GM23248 (cell line): Measurements from ENCODE around the gene RAPGEFL1. TPM values are rescaled to one million over a fixed set of nuclear protein-coding genes. Genes with fewer than 3 reads are reported as not detected.

Experiments used
- DNase-seq: peaks from one replicate; pipeline ENCODE4 v3.0.0-alpha.2; 2015
- H2AFZ ChIP-seq: fragments of 200-600 bp; sonication (generic); 2 replicates; pipeline ENCODE4 v1.6.1; 2016; ENCODE audit warnings: antibody characterized with exemption
- H3F3A ChIP-seq: fragments of 200-600 bp; sonication (generic); 2 replicates; pipeline ENCODE4 v1.6.1; 2016; ENCODE audit warnings: mild to moderate bottlenecking, antibody characterized with exemption, mixed run types; ENCODE audit not compliant: insufficient read depth
- H3K27ac ChIP-seq: fragments of 200-600 bp; sonication (generic); 2 replicates; pipeline ENCODE4 v1.5.1; 2016; ENCODE audit warnings: mild to moderate bottlenecking
- H3K27me3 ChIP-seq: fragments of 200-600 bp; sonication (generic); replicated peaks from 2 replicates; pipeline ENCODE4 v1.6.1; 2016; ENCODE audit warnings: mild to moderate bottlenecking; ENCODE audit not compliant: insufficient read depth
- H3K36me3 ChIP-seq: fragments of 200-600 bp; sonication (generic); 2 replicates; pipeline ENCODE4 v1.6.1; 2016; ENCODE audit warnings: low read depth, mild to moderate bottlenecking
- H3K4me1 ChIP-seq: fragments of 200-600 bp; sonication (generic); 2 replicates; pipeline ENCODE4 v1.6.1; 2016; ENCODE audit warnings: mild to moderate bottlenecking; ENCODE audit not compliant: insufficient read depth
- H3K4me2 ChIP-seq: fragments of 200-600 bp; sonication (generic); one replicate; pipeline ENCODE4 v1.6.1; 2016; ENCODE audit warnings: mild to moderate bottlenecking; ENCODE audit not compliant: unreplicated experiment
- H3K4me3 ChIP-seq: fragments of 200-600 bp; sonication (generic); 2 replicates; pipeline ENCODE4 v1.5.1; 2016; ENCODE audit warnings: mild to moderate bottlenecking
- H3K79me2 ChIP-seq: fragments of 200-600 bp; sonication (generic); 2 replicates; pipeline ENCODE4 v1.6.1; 2016; ENCODE audit warnings: mild to moderate bottlenecking; ENCODE audit not compliant: insufficient read depth
- H3K9ac ChIP-seq: fragments of 200-600 bp; sonication (generic); 2 replicates; pipeline ENCODE4 v1.6.1; 2016; ENCODE audit warnings: mild to moderate bottlenecking
- H3K9me2 ChIP-seq: fragments of 200-600 bp; sonication (generic); 2 replicates; pipeline ENCODE4 v1.6.1; 2016; ENCODE audit warnings: mixed run types, mild to moderate bottlenecking, moderate library complexity; ENCODE audit not compliant: insufficient read depth
- H3K9me3 ChIP-seq: fragments of 200-600 bp; sonication (generic); one replicate; pipeline ENCODE4 v1.6.1; 2017; ENCODE audit warnings: low read depth
- H4K20me1 ChIP-seq: fragments of 200-600 bp; sonication (generic); 2 replicates; pipeline ENCODE4 v1.6.0; 2016; ENCODE audit not compliant: insufficient read depth
- EZH2 ChIP-seq: fragments of 200-600 bp; sonication (generic); IDR thresholded peaks from 2 replicates; pipeline ENCODE4 v1.6.1; 2018; ENCODE audit warnings: antibody characterized with exemption, mild to moderate bottlenecking; ENCODE audit not compliant: insufficient read depth, poor library complexity, severe bottlenecking
- EZH2phosphoT487 ChIP-seq: fragments of 200-600 bp; sonication (generic); IDR thresholded peaks from 2 replicates; pipeline ENCODE4 v1.6.1; 2018; ENCODE audit warnings: antibody characterized with exemption, moderate library complexity, mild to moderate bottlenecking, low read depth; ENCODE audit not compliant: insufficient read depth
- WGBS, 2 experiments: methylation state at CpG; one replicate each; pipeline ENCODE4 v1.1.6; 2015 to 2017; ENCODE audit warnings: low lambda C conversion rate in 2 of 2, low coverage in 1 of 2; ENCODE audit errors: missing lambda C conversion rate in 2 of 2; 5-methylcytosine and 5-hydroxymethylcytosine counted together
- in situ Hi-C: fragments of 300-500 bp; cut with MboI; formaldehyde crosslinking; loops from 2 replicates; pipeline ENCODE4 v1.15.0; 2020
- polyA plus RNA-seq: library from polyadenylated mRNA; unstranded; fragments of >200 nt; fragmentation: Nextera tagmentation; extraction: Ambion mirVana; gene quantifications from 2 replicates; pipeline ENCODE4 v1.2.1, GENCODE V29; 2016
- total RNA-seq: library from RNA; depleted of rRNA; stranded (reverse); fragments of >200 nt; shearing (Covaris generic); gene quantifications from 2 replicates; pipeline ENCODE4 v1.2.3, GENCODE V29; 2014

Gene RAPGEFL1
- total and polyA plus RNA-seq, 2 experiments from 2014 or later = 0.76 to 0.96 TPM

- DNase-seq = no peak
- Histone ChIP-seq H3K9me3 (no peaks in the 10 kb centered on the region), H3K4me3 (no peak overlapping the region), H3K36me3 (no peaks in the 10 kb centered on the region), H3K4me2 (no peak overlapping the region), H3K79me2 (no peaks in the 10 kb centered on the region), H3K9ac (no peak overlapping the region), H3K9me2 (no peaks in the 10 kb centered on the region), H3F3A (peaks cover 19% of the 10 kb centered on the region), H3K4me1 (peaks cover 23% of the 10 kb centered on the region), H3K27me3 (no peaks in the 10 kb centered on the region), H4K20me1 (no peaks in the 10 kb centered on the region), H3K27ac (no peak overlapping the region), H2AFZ (no peak overlapping the region)
- in situ Hi-C loops = no loop called here
- WGBS, 2 experiments = 81 to 85% methylated on average over 8 of the region's 8 CpGs
- TF ChIP-seq EZH2 (no peak), EZH2phosphoT487 (no peak)
Observed at GRCh38 chr17:40181205-40181604, 3.9 kb downstream of the RAPGEFL1 start.

GRCh38 chr17:40182606-40183005 is 5.3 kb downstream of the RAPGEFL1 start:
- DNase-seq = no peak
- in situ Hi-C loops = no loop called here
- TF ChIP-seq EZH2 (no peak), EZH2phosphoT487 (no peak)

GRCh38 chr17:40187238-40187637 is 10.0 kb downstream of the RAPGEFL1 start:
- no peaks in the 10 kb centered on the region for H3K9me3 ChIP-seq
- no peak overlapping the region for H2AFZ ChIP-seq
- H3K4me2 ChIP-seq = no peak overlapping the region
- H3K27ac ChIP-seq = no peak overlapping the region
- no peaks in the 10 kb centered on the region for H3K9me2 ChIP-seq
- H3K9ac ChIP-seq = no peak overlapping the region
- no peaks in the 10 kb centered on the region for H3K27me3 ChIP-seq
- no peak for TF ChIP-seq EZH2phosphoT487
- H3F3A ChIP-seq = no peaks in the 10 kb centered on the region
- no peak for DNase-seq
- no peaks in the 10 kb centered on the region for H3K36me3 ChIP-seq
- no peak overlapping the region for H3K4me3 ChIP-seq
- H3K4me1 ChIP-seq = no peaks in the 10 kb centered on the region
- no peaks in the 10 kb centered on the region for H3K79me2 ChIP-seq
- in situ Hi-C loops = no loop called here
- 99 to 100% methylated on average over 3 of the region's 3 CpGs for WGBS, 2 experiments
- H4K20me1 ChIP-seq = no peaks in the 10 kb centered on the region

More at GRCh38 chr17:40182606-40183005, 5.3 kb downstream of the RAPGEFL1 start:
- Histone ChIP-seq H4K20me1 (no peaks in the 10 kb centered on the region), H3K79me2 (no peaks in the 10 kb centered on the region), H3K27ac (no peak overlapping the region), H3K36me3 (no peaks in the 10 kb centered on the region), H3K9me2 (no peaks in the 10 kb centered on the region), H3K4me3 (no peak overlapping the region), H3K4me2 (no peak overlapping the region), H3K4me1 (peaks cover 19% of the 10 kb centered on the region), H3F3A (peaks cover 17% of the 10 kb centered on the region), H2AFZ (no peak overlapping the region), H3K27me3 (no peaks in the 10 kb centered on the region), H3K9me3 (no peaks in the 10 kb centered on the region), H3K9ac (no peak overlapping the region)
- 82 to 90% methylated on average over 6 of the region's 6 CpGs for WGBS, 2 experiments

- in situ Hi-C loops = no loop called here
- TF ChIP-seq EZH2 = no peak
- no peak for TF ChIP-seq EZH2phosphoT487
- Histone ChIP-seq H3K27ac (no peak overlapping the region), H3K9me3 (no peaks in the 10 kb centered on the region), H3K9me2 (no peaks in the 10 kb centered on the region), H3K4me3 (no peak overlapping the region), H3K27me3 (no peaks in the 10 kb centered on the region), H3K4me1 (no peaks in the 10 kb centered on the region), H2AFZ (no peak overlapping the region), H3K79me2 (no peaks in the 10 kb centered on the region), H3K9ac (no peak overlapping the region), H4K20me1 (no peaks in the 10 kb centered on the region), H3K4me2 (no peak overlapping the region), H3K36me3 (no peaks in the 10 kb centered on the region), H3F3A (no peaks in the 10 kb centered on the region)
- DNase-seq = no peak
- 97 to 100% methylated on average over 6 of the region's 6 CpGs for WGBS, 2 experiments
Observed at GRCh38 chr17:40188694-40189093, 11.4 kb downstream of the RAPGEFL1 start.
